H9 (cell line): ENCODE data around the gene BTBD19. TPM values are rescaled to one million over a fixed set of nuclear protein-coding genes. Genes with fewer than 3 reads are reported as not detected.

ENCODE experiments used
- DNase-seq: peaks from one replicate; pipeline ENCODE4 v3.0.0-alpha.2; 2017
- H2AFZ ChIP-seq: one replicate; pipeline ENCODE4 v1.6.1; 2013; ENCODE audit warnings: mild to moderate bottlenecking, low read length, control low read depth, moderate library complexity
- H2AK5ac ChIP-seq: 2 replicates; pipeline ENCODE4 v1.6.1; 2013; ENCODE audit warnings: low read length, control low read depth, mixed read lengths; ENCODE audit not compliant: insufficient read length
- H2BK120ac ChIP-seq: one replicate; pipeline ENCODE4 v1.6.1; 2013; ENCODE audit warnings: low read depth, mild to moderate bottlenecking, low read length, control low read depth, inconsistent platforms; ENCODE audit not compliant: poor library complexity, severe bottlenecking
- H2BK12ac ChIP-seq: 2 replicates; pipeline ENCODE4 v1.6.1; 2013; ENCODE audit warnings: low read length, control low read depth, mixed read lengths, low read depth; ENCODE audit not compliant: insufficient read length
- H2BK15ac ChIP-seq: 2 replicates; pipeline ENCODE4 v1.6.1; 2013; ENCODE audit warnings: low read depth, low read length, control low read depth
- H2BK20ac ChIP-seq: one replicate; pipeline ENCODE4 v1.6.1; 2013; ENCODE audit warnings: low read depth, mild to moderate bottlenecking, low read length, control low read depth, inconsistent platforms; ENCODE audit not compliant: poor library complexity, severe bottlenecking
- H2BK5ac ChIP-seq: 2 replicates; pipeline ENCODE4 v1.6.1; 2013; ENCODE audit warnings: low read length, control low read depth, mixed read lengths; ENCODE audit not compliant: insufficient read length
- H3K14ac ChIP-seq: 2 replicates; pipeline ENCODE4 v1.6.1; 2013; ENCODE audit warnings: low read length, control low read depth; ENCODE audit not compliant: insufficient read depth
- H3K18ac ChIP-seq: 2 replicates; pipeline ENCODE4 v1.6.1; 2013; ENCODE audit warnings: low read depth, mild to moderate bottlenecking, mixed read lengths, low read length, control low read depth; ENCODE audit not compliant: insufficient read length
- H3K23ac ChIP-seq: 2 replicates; pipeline ENCODE4 v1.6.1; 2013; ENCODE audit warnings: low read length, control low read depth, mixed read lengths, low read depth; ENCODE audit not compliant: insufficient read length
- H3K23me2 ChIP-seq: 2 replicates; pipeline ENCODE4 v1.6.1; 2013; ENCODE audit warnings: low read depth, mild to moderate bottlenecking, mixed read lengths, low read length, control low read depth; ENCODE audit not compliant: insufficient read length, poor library complexity, severe bottlenecking
- H3K27ac ChIP-seq: 2 replicates; pipeline ENCODE4 v1.5.1; 2013; ENCODE audit warnings: low read length, control low read depth, mixed read lengths, low read depth; ENCODE audit not compliant: insufficient read length
- H3K27me3 ChIP-seq: 2 replicates; pipeline ENCODE4 v1.6.1; 2013; ENCODE audit warnings: low read length, control low read depth, inconsistent platforms; ENCODE audit not compliant: insufficient read depth
- H3K4ac ChIP-seq: 2 replicates; pipeline ENCODE4 v1.6.1; 2013; ENCODE audit warnings: low read depth, mild to moderate bottlenecking, control low read depth, inconsistent platforms, low read length, moderate library complexity
- H3K4me1 ChIP-seq: 2 replicates; pipeline ENCODE4 v1.6.1; 2013; ENCODE audit warnings: low read length, control low read depth, inconsistent platforms; ENCODE audit not compliant: insufficient read depth
- H3K4me2 ChIP-seq: 2 replicates; pipeline ENCODE4 v1.6.1; 2013; ENCODE audit warnings: low read length, control low read depth, mixed read lengths; ENCODE audit not compliant: insufficient read length, insufficient read depth
- H3K56ac ChIP-seq: 2 replicates; pipeline ENCODE4 v1.6.1; 2013; ENCODE audit warnings: low read depth, mild to moderate bottlenecking, mixed read lengths, low read length, control low read depth; ENCODE audit not compliant: insufficient read length
- H3K79me1 ChIP-seq: 2 replicates; pipeline ENCODE4 v1.6.1; 2013; ENCODE audit warnings: low read depth, mild to moderate bottlenecking, moderate library complexity, low read length, control low read depth, inconsistent platforms; ENCODE audit not compliant: insufficient read depth, poor library complexity, severe bottlenecking
- H3K79me2 ChIP-seq: 2 replicates; pipeline ENCODE4 v1.6.1; 2013; ENCODE audit warnings: low read length, control low read depth, inconsistent platforms; ENCODE audit not compliant: insufficient read depth
- H3K9ac ChIP-seq: 2 replicates; pipeline ENCODE4 v1.6.1; 2013; ENCODE audit warnings: low read length, control low read depth, mixed read lengths; ENCODE audit not compliant: insufficient read length; ENCODE audit errors: extremely low read depth
- H3K9me3 ChIP-seq: one replicate; pipeline ENCODE4 v1.6.1; 2013; ENCODE audit warnings: low read depth, low read length, inconsistent platforms; ENCODE audit not compliant: control insufficient read depth
- H3T11ph ChIP-seq: one replicate; pipeline ENCODE4 v1.6.1; 2013; ENCODE audit warnings: mild to moderate bottlenecking, low read length, control low read depth, inconsistent platforms
- H4K20me1 ChIP-seq: one replicate; pipeline ENCODE4 v1.6.1; 2013; ENCODE audit not compliant: control insufficient read depth, insufficient read length, insufficient read depth
- H4K5ac ChIP-seq: 2 replicates; pipeline ENCODE4 v1.6.1; 2013; ENCODE audit warnings: low read depth, mild to moderate bottlenecking, mixed read lengths, low read length, control low read depth; ENCODE audit not compliant: insufficient read length
- H4K8ac ChIP-seq: replicated peaks from 2 replicates; pipeline ENCODE4 v1.6.1; 2013; ENCODE audit warnings: low read length, control low read depth, mixed read lengths, low read depth; ENCODE audit not compliant: insufficient read length
- H4K91ac ChIP-seq: 2 replicates; pipeline ENCODE4 v1.6.1; 2013; ENCODE audit warnings: low read depth, mild to moderate bottlenecking, moderate library complexity, mixed read lengths, low read length, control low read depth; ENCODE audit not compliant: insufficient read length
- H3K27ac Mint-ChIP-seq, 3 experiments: 2 replicates in 2 of 3; 3 replicates in 1 of 3; pipeline ENCODE4 v1.8.0; 2020 to 2021; ENCODE audit warnings: mixed read lengths in 3 of 3, mild to moderate bottlenecking in 1 of 3, moderate library complexity in 1 of 3
- H3K27me3 Mint-ChIP-seq: 2 replicates; pipeline ENCODE4 v1.8.0; 2021; ENCODE audit warnings: low read depth, mild to moderate bottlenecking, moderate library complexity, mixed read lengths
- H3K36me3 Mint-ChIP-seq, 3 experiments: 2 replicates in 2 of 3; 3 replicates in 1 of 3; pipeline ENCODE4 v1.8.0; 2020 to 2021; ENCODE audit warnings: low read depth in 3 of 3, mixed read lengths in 3 of 3; ENCODE audit not compliant: insufficient read depth in 1 of 3
- H3K4me1 Mint-ChIP-seq, 2 experiments: 2 replicates each; pipeline ENCODE4 v1.8.0; 2020; ENCODE audit warnings: mixed read lengths in 2 of 2
- H3K4me3 Mint-ChIP-seq, 2 experiments: 2 replicates in 1 of 2; 3 replicates in 1 of 2; pipeline ENCODE4 v1.8.0; 2020 to 2021; ENCODE audit warnings: mild to moderate bottlenecking in 2 of 2, mixed read lengths in 2 of 2, moderate library complexity in 1 of 2
- H3K9me3 Mint-ChIP-seq, 2 experiments: 2 replicates in 1 of 2; 3 replicates in 1 of 2; pipeline ENCODE4 v1.8.0; 2020; ENCODE audit warnings: mild to moderate bottlenecking in 2 of 2, mixed read lengths in 2 of 2, moderate library complexity in 1 of 2
- CTCF ChIP-seq: fragments of 200-600 bp; sonication (generic); conservative IDR thresholded peaks from 3 replicates; pipeline ENCODE4 v1.8.0; 2021; ENCODE audit warnings: antibody characterized with exemption, mild to moderate bottlenecking
- WGBS: extraction: QIAGEN DNeasy Blood & Tissue Kit; methylation state at CpG from one replicate; pipeline ENCODE4 v1.1.7; 2013; ENCODE audit warnings: missing lambda C conversion rate, low lambda C conversion rate, mixed read lengths; ENCODE audit not compliant: insufficient read length; ENCODE audit errors: extremely low coverage; 5-methylcytosine and 5-hydroxymethylcytosine counted together
- total RNA-seq: library from RNA; stranded (reverse); gene quantifications from 2 replicates; pipeline ENCODE4 v1.2.1, GENCODE V29; 2021

BTBD19 gene
- total RNA-seq, 1 experiment from 2014 or later: 1.9 TPM

- H3K79me1 ChIP-seq: no peaks in the 10 kb centered on the region
- H2BK12ac ChIP-seq: peak overlapping the region; percentile 69
- H2BK5ac ChIP-seq: peak overlapping the region; percentile 32
- H2BK120ac ChIP-seq: peak overlapping the region; percentile 82
- H2AK5ac ChIP-seq: peak overlapping the region; percentile 7
- peak; percentile 97 for DNase-seq
- WGBS: no CpG with 5 or more reads among the region's 16 CpGs
- peaks cover 3 to 33% (median 26%) of the 10 kb centered on the region in 3 experiments; a peak in 6 of 7 replicates for H3K36me3 Mint-ChIP-seq
- peak overlapping the region; percentile 85 for H3K27ac ChIP-seq
- no peak overlapping the region for H3K23ac ChIP-seq
- H3K79me2 ChIP-seq: no peaks in the 10 kb centered on the region
- TF ChIP-seq CTCF: no peak
- H3K14ac ChIP-seq: peak overlapping the region; percentile 89
- no peak overlapping the region for H3K56ac ChIP-seq
- H3K9me3 ChIP-seq: no peaks in the 10 kb centered on the region
- no peak overlapping the region for H2BK15ac ChIP-seq
- peak overlapping the region; percentile 47 for H3T11ph ChIP-seq
- no peaks in the 10 kb centered on the region for H3K9me3 Mint-ChIP-seq
- peak overlapping the region; percentile 21 to 58; a peak in 3 of 5 replicates for H3K4me3 Mint-ChIP-seq
- peak overlapping the region; percentile 35 for H4K5ac ChIP-seq
- no peaks in the 10 kb centered on the region for H4K20me1 ChIP-seq
- peaks cover 10% of the 10 kb centered on the region; the same call in 1 of the 2 replicates for H3K4me1 ChIP-seq
- peaks cover 3% of the 10 kb centered on the region for H3K23me2 ChIP-seq
- no peak overlapping the region for H2BK20ac ChIP-seq
- H3K4me2 ChIP-seq: peak overlapping the region; percentile 29
- no peak overlapping the region for H4K8ac ChIP-seq
- H3K27me3 ChIP-seq: no peaks in the 10 kb centered on the region
- H3K4ac ChIP-seq: peak overlapping the region; percentile 72
- peak overlapping the region; percentile 95 to 100 (median 96) for H3K27ac Mint-ChIP-seq
- peak overlapping the region; percentile 91 for H3K18ac ChIP-seq
- H3K4me1 Mint-ChIP-seq: peaks cover 31% of the 10 kb centered on the region in 2 experiments
- peak overlapping the region; percentile 51 for H3K9ac ChIP-seq
- peak overlapping the region; percentile 68 for H4K91ac ChIP-seq
- H3K27me3 Mint-ChIP-seq: no peaks in the 10 kb centered on the region; the same call in 1 of the 2 replicates
- no peak overlapping the region for H2AFZ ChIP-seq
These were observed 810 bp upstream of the BTBD19 start for GRCh38 chr1:44807364-44808062.
